Trophoblast cell (in vitro differentiated cells and primary cell): ENCODE results near the gene ZP2.

Source experiments
- DNase-seq, 2 donors: peaks; one replicate each; pipeline ENCODE4 v3.0.0-alpha.2; 2016
- H2AFZ ChIP-seq: 2 replicates; pipeline ENCODE4 v1.6.1; 2013; ENCODE audit warnings: low read length, moderate library complexity, mild to moderate bottlenecking; ENCODE audit not compliant: insufficient read depth, poor library complexity
- H2AK5ac ChIP-seq: 2 replicates; pipeline ENCODE4 v1.6.1; 2013; ENCODE audit warnings: mild to moderate bottlenecking, low read length
- H2BK120ac ChIP-seq: 2 replicates; pipeline ENCODE4 v1.6.1; 2013; ENCODE audit warnings: low read length, mild to moderate bottlenecking, moderate library complexity; ENCODE audit not compliant: insufficient read depth, poor library complexity
- H2BK12ac ChIP-seq: 2 replicates; pipeline ENCODE4 v1.6.1; 2013; ENCODE audit warnings: mild to moderate bottlenecking, low read length, moderate library complexity
- H2BK5ac ChIP-seq: 2 replicates; pipeline ENCODE4 v1.6.1; 2013; ENCODE audit warnings: low read length, low read depth, moderate library complexity, mild to moderate bottlenecking; ENCODE audit not compliant: poor library complexity
- H3K14ac ChIP-seq: 2 replicates; pipeline ENCODE4 v1.6.1; 2013; ENCODE audit warnings: mild to moderate bottlenecking, low read length
- H3K18ac ChIP-seq: 2 replicates; pipeline ENCODE4 v1.6.1; 2013; ENCODE audit warnings: mild to moderate bottlenecking, low read length
- H3K23ac ChIP-seq: 2 replicates; pipeline ENCODE4 v1.6.1; 2013; ENCODE audit warnings: low read length
- H3K27ac ChIP-seq: 2 replicates; pipeline ENCODE4 v1.5.1; 2013; ENCODE audit warnings: low read depth, mild to moderate bottlenecking, inconsistent platforms, low read length, moderate library complexity
- H3K27me3 ChIP-seq: 2 replicates; pipeline ENCODE4 v1.6.1; 2013; ENCODE audit warnings: inconsistent platforms, mild to moderate bottlenecking, low read length, moderate library complexity; ENCODE audit not compliant: insufficient read depth
- H3K36me3 ChIP-seq, 2 experiments: 1 replicate in 1 of 2; 2 replicates in 1 of 2; pipeline ENCODE4 v1.6.1; 2013; ENCODE audit warnings: low read length in 2 of 2, mild to moderate bottlenecking in 2 of 2, moderate library complexity in 1 of 2; ENCODE audit not compliant: insufficient read depth in 2 of 2, control insufficient read depth in 1 of 2
- H3K4ac ChIP-seq: 2 replicates; pipeline ENCODE4 v1.6.1; 2013; ENCODE audit warnings: low read depth, mild to moderate bottlenecking, low read length, moderate library complexity
- H3K4me1 ChIP-seq, 2 experiments: 1 replicate in 1 of 2; 2 replicates in 1 of 2; pipeline ENCODE4 v1.6.1; 2013; ENCODE audit warnings: low read length in 2 of 2, mild to moderate bottlenecking in 2 of 2, moderate library complexity in 1 of 2; ENCODE audit not compliant: insufficient read depth in 2 of 2, control insufficient read depth in 1 of 2
- H3K4me2 ChIP-seq: 2 replicates; pipeline ENCODE4 v1.6.1; 2013; ENCODE audit warnings: inconsistent platforms, mild to moderate bottlenecking, low read length, moderate library complexity
- H3K4me3 ChIP-seq: 2 replicates; pipeline ENCODE4 v1.5.1; 2013; ENCODE audit warnings: mild to moderate bottlenecking, low read depth, low read length, inconsistent platforms
- H3K79me1 ChIP-seq: one replicate; pipeline ENCODE4 v1.6.1; 2013; ENCODE audit warnings: low read length
- H3K79me2 ChIP-seq: 2 replicates; pipeline ENCODE4 v1.6.1; 2013; ENCODE audit warnings: low read length, mild to moderate bottlenecking; ENCODE audit not compliant: control insufficient read depth, insufficient read depth, poor library complexity
- H3K9ac ChIP-seq: 2 replicates; pipeline ENCODE4 v1.6.1; 2013; ENCODE audit warnings: mild to moderate bottlenecking, low read length
- H3K9me3 ChIP-seq: 2 replicates; pipeline ENCODE4 v1.6.1; 2013; ENCODE audit warnings: low read depth, mild to moderate bottlenecking, control low read depth, inconsistent platforms, low read length; ENCODE audit not compliant: insufficient read depth
- H4K12ac ChIP-seq: 2 replicates; pipeline ENCODE4 v1.6.1; 2013; ENCODE audit warnings: low read depth, mild to moderate bottlenecking, low read length, moderate library complexity
- H4K8ac ChIP-seq: 2 replicates; pipeline ENCODE4 v1.6.1; 2013; ENCODE audit warnings: low read depth, mild to moderate bottlenecking, low read length, moderate library complexity
- H4K91ac ChIP-seq: one replicate; pipeline ENCODE4 v1.6.1; 2013; ENCODE audit warnings: low read depth, mild to moderate bottlenecking, low read length, moderate library complexity
- WGBS: extraction: QIAGEN DNeasy Blood & Tissue Kit; methylation state at CpG from one replicate; pipeline ENCODE4 v1.1.7; 2013; ENCODE audit warnings: missing lambda C conversion rate; ENCODE audit not compliant: insufficient read length, insufficient coverage; ENCODE audit errors: extremely low coverage; 5-methylcytosine and 5-hydroxymethylcytosine counted together

The ZP2 gene

DNA sequence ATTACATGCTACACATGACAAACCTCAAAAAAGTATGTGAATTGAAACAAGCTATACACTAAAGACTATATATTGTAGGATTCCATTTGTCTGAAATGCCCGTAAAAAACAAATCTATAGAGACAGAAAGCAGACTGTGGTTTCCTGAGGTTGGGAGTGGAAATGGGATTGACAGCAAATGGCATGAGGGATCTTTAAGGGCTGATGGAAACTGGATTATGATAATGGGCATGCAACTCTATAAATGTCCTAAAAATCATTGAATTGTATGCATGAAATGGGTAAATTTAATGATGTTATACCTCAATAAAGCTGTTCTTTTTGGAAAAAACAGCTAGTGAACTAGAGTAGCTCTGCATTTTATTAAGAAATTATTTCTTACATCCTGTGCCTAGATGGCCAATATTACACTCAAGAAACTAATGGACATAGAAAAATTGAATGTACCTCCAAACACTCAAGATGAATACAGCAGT, 21.7 kb upstream of the ZP2 start:
- Histone ChIP-seq H4K91ac (no peak overlapping the region), H3K79me2 (no peaks in the 10 kb centered on the region), H3K4me3 (no peak overlapping the region), H3K27ac (no peak overlapping the region), H2BK5ac (no peak overlapping the region), H4K12ac (no peak overlapping the region), H3K9me3 (no peaks in the 10 kb centered on the region), H2BK12ac (no peak overlapping the region), H3K79me1 (no peaks in the 10 kb centered on the region), H3K4me1 (no peaks in the 10 kb centered on the region), H3K27me3 (no peaks in the 10 kb centered on the region), H3K4me2 (no peak overlapping the region), H4K8ac (no peak overlapping the region), H3K9ac (no peak overlapping the region), H2AFZ (no peak overlapping the region), H3K18ac (no peak overlapping the region), H3K4ac (no peak overlapping the region), H3K14ac (no peak overlapping the region), H2AK5ac (no peak overlapping the region), H3K36me3 (no peaks in the 10 kb centered on the region), H3K23ac (no peak overlapping the region), H2BK120ac (no peak overlapping the region)
- no peak for DNase-seq
- no CpG with 5 or more reads among the region's 1 CpG for WGBS

DNA sequence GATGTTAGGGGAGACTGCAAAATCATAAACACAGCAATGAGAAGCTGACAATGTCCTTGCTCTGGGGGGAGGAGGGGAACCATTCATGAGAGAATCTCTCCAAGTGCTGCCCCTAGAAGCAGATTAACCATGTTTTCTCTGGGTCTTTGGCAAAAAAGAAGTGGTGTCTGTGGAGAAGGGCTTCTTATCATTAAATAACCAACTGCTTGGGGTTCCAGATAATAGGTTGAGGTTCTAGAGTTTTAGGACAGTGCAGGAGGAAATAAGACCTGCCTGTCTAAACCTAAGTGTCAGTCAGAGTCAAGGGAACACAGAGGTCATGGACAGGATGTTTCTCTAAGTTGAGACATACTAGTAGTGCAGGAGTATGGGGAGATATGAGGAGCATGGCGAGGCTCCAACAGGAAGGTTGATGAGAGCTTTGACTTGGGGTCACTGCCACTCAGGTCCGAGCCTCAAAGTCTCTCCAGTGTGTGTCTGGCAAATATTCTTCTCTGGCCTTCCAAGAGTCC, 17.0 kb upstream of the ZP2 start:
- Histone ChIP-seq H4K8ac (no peak overlapping the region), H2BK120ac (no peak overlapping the region), H3K9me3 (no peaks in the 10 kb centered on the region), H2BK12ac (no peak overlapping the region), H3K4me1 (no peaks in the 10 kb centered on the region), H3K23ac (no peak overlapping the region), H2AFZ (no peak overlapping the region), H3K4ac (no peak overlapping the region), H3K14ac (no peak overlapping the region), H3K4me3 (no peak overlapping the region), H3K18ac (no peak overlapping the region), H2BK5ac (no peak overlapping the region), H3K27me3 (no peaks in the 10 kb centered on the region), H2AK5ac (no peak overlapping the region), H3K79me1 (no peaks in the 10 kb centered on the region), H4K91ac (no peak overlapping the region), H3K79me2 (no peaks in the 10 kb centered on the region), H4K12ac (no peak overlapping the region), H3K27ac (no peak overlapping the region), H3K36me3 (no peaks in the 10 kb centered on the region), H3K4me2 (no peak overlapping the region), H3K9ac (no peak overlapping the region)
- no peak for DNase-seq
- no CpG with 5 or more reads among the region's 2 CpGs for WGBS

DNA sequence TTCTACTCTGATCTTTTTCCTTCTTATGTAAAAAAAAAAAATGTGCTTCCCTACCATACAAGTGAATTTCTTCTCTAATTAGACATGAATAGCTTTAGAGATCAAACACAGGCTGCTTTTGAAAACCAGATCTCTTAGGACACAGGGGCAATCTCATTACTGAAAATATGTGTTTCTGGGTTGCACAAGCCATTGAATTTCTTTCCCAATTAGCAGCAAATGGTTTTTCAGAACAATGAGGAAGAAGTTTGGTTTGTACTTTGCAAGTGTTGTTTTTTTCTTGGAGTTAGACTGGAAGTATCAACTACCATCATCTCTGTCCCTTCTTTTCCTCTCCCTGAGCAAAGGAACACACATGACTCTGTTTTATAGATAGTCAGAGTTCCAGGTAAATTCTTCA, 16.5 kb upstream of the ZP2 start:
- Histone ChIP-seq H2BK5ac (no peak overlapping the region), H2BK12ac (no peak overlapping the region), H2BK120ac (no peak overlapping the region), H3K4me2 (no peak overlapping the region), H3K79me2 (no peaks in the 10 kb centered on the region), H3K4me3 (no peak overlapping the region), H3K27ac (no peak overlapping the region), H3K79me1 (no peaks in the 10 kb centered on the region), H3K36me3 (no peaks in the 10 kb centered on the region), H4K91ac (no peak overlapping the region), H3K4ac (no peak overlapping the region), H3K14ac (no peak overlapping the region), H2AFZ (no peak overlapping the region), H3K9me3 (no peaks in the 10 kb centered on the region), H4K12ac (no peak overlapping the region), H4K8ac (no peak overlapping the region), H3K27me3 (no peaks in the 10 kb centered on the region), H3K23ac (no peak overlapping the region), H3K18ac (no peak overlapping the region), H3K9ac (no peak overlapping the region), H3K4me1 (no peaks in the 10 kb centered on the region), H2AK5ac (no peak overlapping the region)
- DNase-seq = no peak

DNA sequence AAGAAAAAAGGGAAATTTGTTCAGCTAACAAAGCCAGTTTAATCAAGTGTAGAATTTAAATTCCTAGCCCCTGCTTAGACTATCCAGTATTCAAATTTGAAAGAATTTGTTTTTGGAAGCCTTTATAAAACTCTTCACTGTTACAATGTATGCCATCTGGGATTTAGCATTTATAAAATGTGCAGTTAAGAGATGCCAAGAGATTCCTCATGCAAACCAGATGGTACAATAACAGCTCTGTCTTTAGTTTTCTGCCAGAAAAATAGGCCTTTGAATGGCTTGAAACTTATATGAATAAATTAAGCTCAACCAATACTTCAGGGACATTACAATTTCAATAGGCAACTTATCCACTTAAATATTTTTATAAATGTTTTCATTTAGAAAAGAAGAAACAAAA, 15.4 kb upstream of the ZP2 start:
- Histone ChIP-seq H2BK12ac (no peak overlapping the region), H3K79me1 (no peaks in the 10 kb centered on the region), H3K4me3 (no peak overlapping the region), H2AFZ (no peak overlapping the region), H2BK120ac (no peak overlapping the region), H2BK5ac (no peak overlapping the region), H3K4ac (no peak overlapping the region), H3K4me2 (no peak overlapping the region), H3K14ac (no peak overlapping the region), H3K79me2 (no peaks in the 10 kb centered on the region), H3K23ac (no peak overlapping the region), H3K18ac (no peak overlapping the region), H3K36me3 (no peaks in the 10 kb centered on the region), H3K9ac (no peak overlapping the region), H4K8ac (no peak overlapping the region), H3K27ac (no peak overlapping the region), H3K9me3 (no peaks in the 10 kb centered on the region), H3K4me1 (peaks cover 0 to 3% of the 10 kb centered on the region in 2 experiments), H4K91ac (no peak overlapping the region), H4K12ac (no peak overlapping the region), H2AK5ac (no peak overlapping the region), H3K27me3 (no peaks in the 10 kb centered on the region)
- no peak for DNase-seq
